GM23248 (cell line): ENCODE measurements around the gene GIGYF1.

Source experiments
- EZH2 ChIP-seq: fragments of 200-600 bp; sonication (generic); IDR thresholded peaks from 2 replicates; pipeline ENCODE4 v1.6.1; 2018; ENCODE audit warnings: antibody characterized with exemption, mild to moderate bottlenecking; ENCODE audit not compliant: insufficient read depth, poor library complexity, severe bottlenecking
- EZH2phosphoT487 ChIP-seq: fragments of 200-600 bp; sonication (generic); IDR thresholded peaks from 2 replicates; pipeline ENCODE4 v1.6.1; 2018; ENCODE audit warnings: antibody characterized with exemption, moderate library complexity, mild to moderate bottlenecking, low read depth; ENCODE audit not compliant: insufficient read depth

- TF ChIP-seq EZH2: no peak
- TF ChIP-seq EZH2phosphoT487: no peak
Measured at GRCh38 chr7:100739934-100740333, 45.9 kb upstream of the GIGYF1 start.
